DND-41 (cell line): Measurements from ENCODE around the gene OPHN1.

Source experiments
- ATAC-seq: fragments of 200-7000 bp; cut with Tn5 transposase; 3 replicates; pipeline ENCODE4 v1.9.1; 2021; ENCODE audit warnings: low read depth; ENCODE audit not compliant: insufficient read depth
- DNase-seq: peaks from one replicate; pipeline ENCODE4 v3.0.0-alpha.2; 2020
- H2AFZ ChIP-seq: 2 replicates; pipeline ENCODE4 v1.6.0; 2012; ENCODE audit warnings: low read depth, low read length
- H3K27ac ChIP-seq: 2 replicates; pipeline ENCODE4 v1.5.1; 2012; ENCODE audit warnings: low read length, inconsistent platforms
- H3K27me3 ChIP-seq: fragments of 200-600 bp; sonication (generic); 2 replicates; pipeline ENCODE4 v1.6.0; 2012; ENCODE audit warnings: low read length, mild to moderate bottlenecking, inconsistent platforms; ENCODE audit not compliant: insufficient read depth, poor library complexity
- H3K36me3 ChIP-seq: 2 replicates; pipeline ENCODE4 v1.5.1; 2012; ENCODE audit warnings: low read length, inconsistent platforms; ENCODE audit not compliant: insufficient read depth
- H3K4me1 ChIP-seq: 2 replicates; pipeline ENCODE4 v1.5.1; 2012; ENCODE audit warnings: mild to moderate bottlenecking, low read length; ENCODE audit not compliant: insufficient read depth
- H3K4me2 ChIP-seq: 2 replicates; pipeline ENCODE4 v1.6.0; 2012; ENCODE audit warnings: mild to moderate bottlenecking, moderate library complexity, low read length, inconsistent platforms; ENCODE audit not compliant: insufficient read depth
- H3K4me3 ChIP-seq, 2 experiments: fragments of 200-600 bp in 1 of 2; shearing (Covaris generic) in 1 of 2; 2 replicates each; pipeline ENCODE4 v1.5.1; 2012 to 2016; ENCODE audit warnings: inconsistent platforms in 2 of 2, low read length in 2 of 2, mild to moderate bottlenecking in 2 of 2, low read depth in 1 of 2, moderate library complexity in 1 of 2
- H3K79me2 ChIP-seq: 2 replicates; pipeline ENCODE4 v1.6.0; 2012; ENCODE audit warnings: low read length, inconsistent platforms; ENCODE audit not compliant: insufficient read depth
- H3K9ac ChIP-seq: 2 replicates; pipeline ENCODE4 v1.6.0; 2012; ENCODE audit warnings: low read depth, mild to moderate bottlenecking, inconsistent platforms, low read length, moderate library complexity
- H3K9me3 ChIP-seq: 2 replicates; pipeline ENCODE4 v1.5.1; 2012; ENCODE audit warnings: low read length, moderate library complexity, mild to moderate bottlenecking, inconsistent platforms; ENCODE audit not compliant: insufficient read depth, severe bottlenecking
- H4K20me1 ChIP-seq: 2 replicates; pipeline ENCODE4 v1.6.0; 2012; ENCODE audit warnings: low read length; ENCODE audit not compliant: insufficient read depth
- EZH2 ChIP-seq: IDR thresholded peaks from 3 replicates; pipeline ENCODE4 v1.6.1; 2012; ENCODE audit warnings: borderline replicate concordance, low read depth, mild to moderate bottlenecking, moderate library complexity, low read length, inconsistent platforms; ENCODE audit not compliant: severe bottlenecking
- TF ChIP-seq, protein P1 (sequence below): IDR thresholded peaks from 2 replicates; pipeline ENCODE4 v1.5.1; 2012; ENCODE audit warnings: borderline replicate concordance, low read length, moderate library complexity, mild to moderate bottlenecking; ENCODE audit not compliant: poor library complexity, severe bottlenecking; ENCODE audit errors: extremely low read depth

OPHN1 gene

DNA sequence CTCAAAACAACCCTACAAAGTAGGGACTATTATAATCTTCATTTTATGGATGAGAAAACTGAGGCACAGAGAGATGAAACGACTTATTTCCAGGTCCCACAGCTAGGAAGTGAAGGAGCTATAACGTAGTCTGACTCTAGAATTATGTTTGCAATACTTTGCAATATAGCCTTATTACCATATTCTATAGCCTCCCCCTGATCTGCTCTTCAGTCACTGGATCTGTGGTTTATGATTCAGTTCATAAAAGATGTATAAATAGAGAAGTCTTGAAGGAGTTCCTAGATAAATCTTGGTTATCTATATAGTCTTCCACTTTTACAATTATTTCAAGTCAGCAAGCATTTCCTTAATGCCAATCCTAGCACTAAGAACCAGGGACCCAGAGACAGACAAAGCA lies 57.5 kb downstream of the OPHN1 start:
- DNase-seq (no peak), ATAC-seq (no peak)
- H3K4me2 ChIP-seq: no peak overlapping the region
- H3K4me3 ChIP-seq: no peak overlapping the region
- H3K36me3 ChIP-seq: no peaks in the 10 kb centered on the region
- no peak overlapping the region for H3K9ac ChIP-seq
- no peaks in the 10 kb centered on the region for H3K4me1 ChIP-seq
- no peaks in the 10 kb centered on the region for H3K27me3 ChIP-seq
- H3K9me3 ChIP-seq: no peaks in the 10 kb centered on the region
- no peak overlapping the region for H2AFZ ChIP-seq
- TF ChIP-seq EZH2: no peak
- TF ChIP-seq, protein P1, sequence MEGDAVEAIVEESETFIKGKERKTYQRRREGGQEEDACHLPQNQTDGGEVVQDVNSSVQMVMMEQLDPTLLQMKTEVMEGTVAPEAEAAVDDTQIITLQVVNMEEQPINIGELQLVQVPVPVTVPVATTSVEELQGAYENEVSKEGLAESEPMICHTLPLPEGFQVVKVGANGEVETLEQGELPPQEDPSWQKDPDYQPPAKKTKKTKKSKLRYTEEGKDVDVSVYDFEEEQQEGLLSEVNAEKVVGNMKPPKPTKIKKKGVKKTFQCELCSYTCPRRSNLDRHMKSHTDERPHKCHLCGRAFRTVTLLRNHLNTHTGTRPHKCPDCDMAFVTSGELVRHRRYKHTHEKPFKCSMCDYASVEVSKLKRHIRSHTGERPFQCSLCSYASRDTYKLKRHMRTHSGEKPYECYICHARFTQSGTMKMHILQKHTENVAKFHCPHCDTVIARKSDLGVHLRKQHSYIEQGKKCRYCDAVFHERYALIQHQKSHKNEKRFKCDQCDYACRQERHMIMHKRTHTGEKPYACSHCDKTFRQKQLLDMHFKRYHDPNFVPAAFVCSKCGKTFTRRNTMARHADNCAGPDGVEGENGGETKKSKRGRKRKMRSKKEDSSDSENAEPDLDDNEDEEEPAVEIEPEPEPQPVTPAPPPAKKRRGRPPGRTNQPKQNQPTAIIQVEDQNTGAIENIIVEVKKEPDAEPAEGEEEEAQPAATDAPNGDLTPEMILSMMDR: no peak
- no peak overlapping the region for H3K27ac ChIP-seq
- no peaks in the 10 kb centered on the region for H4K20me1 ChIP-seq
- no peaks in the 10 kb centered on the region for H3K79me2 ChIP-seq

DNA sequence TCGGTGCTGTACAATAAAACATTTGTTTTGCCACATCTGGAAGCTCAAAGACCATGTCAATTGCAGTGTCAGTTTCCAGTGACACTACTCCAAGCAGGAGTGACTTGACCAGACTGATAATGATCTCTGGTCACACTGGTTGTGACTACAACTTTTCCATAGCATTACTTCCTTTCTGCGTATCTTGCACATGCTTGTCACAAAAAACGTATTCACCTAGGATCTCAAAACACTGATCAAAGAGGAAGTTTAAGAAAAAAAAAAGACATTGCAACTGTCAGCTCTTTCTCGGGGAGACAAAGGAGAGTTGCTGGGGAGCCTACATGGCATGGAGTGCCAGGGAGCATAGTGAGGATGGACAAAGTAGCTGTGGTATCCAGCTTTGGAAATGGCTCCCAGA lies 60.6 kb downstream of the OPHN1 start:
- Histone ChIP-seq H3K9me3 (no peaks in the 10 kb centered on the region), H3K4me1 (no peaks in the 10 kb centered on the region), H3K79me2 (no peaks in the 10 kb centered on the region), H3K9ac (no peak overlapping the region), H3K27me3 (no peaks in the 10 kb centered on the region), H3K36me3 (no peaks in the 10 kb centered on the region), H3K4me2 (no peak overlapping the region), H3K4me3 (no peak overlapping the region), H4K20me1 (no peaks in the 10 kb centered on the region), H2AFZ (no peak overlapping the region), H3K27ac (no peak overlapping the region)
- ATAC-seq (no peak), DNase-seq (no peak)
- TF ChIP-seq, protein P1: no peak
- TF ChIP-seq EZH2: no peak

DNA sequence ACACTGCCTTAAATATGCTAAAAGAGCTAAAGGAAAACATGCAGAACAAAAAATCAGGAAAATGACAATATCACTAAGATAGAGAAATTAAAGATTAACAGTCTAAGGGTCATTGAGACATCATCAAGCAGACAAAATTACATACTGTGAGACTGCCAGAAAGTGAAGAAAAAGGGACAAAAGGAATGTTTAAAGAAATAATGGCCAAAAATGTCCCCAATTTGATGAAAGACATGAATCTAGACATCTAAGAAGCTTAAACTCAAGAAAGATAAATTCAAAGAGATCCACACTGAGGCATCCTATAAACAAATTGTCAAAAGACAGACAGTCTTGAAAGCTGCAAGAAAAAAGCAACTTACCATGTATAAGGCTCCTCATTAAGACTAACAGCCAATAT lies 63.7 kb downstream of the OPHN1 start:
- Histone ChIP-seq H3K4me1 (no peaks in the 10 kb centered on the region), H3K36me3 (no peaks in the 10 kb centered on the region), H2AFZ (no peak overlapping the region), H3K27ac (no peak overlapping the region), H3K9ac (no peak overlapping the region), H3K9me3 (no peaks in the 10 kb centered on the region), H3K27me3 (no peaks in the 10 kb centered on the region), H4K20me1 (no peaks in the 10 kb centered on the region), H3K4me2 (no peak overlapping the region), H3K79me2 (no peaks in the 10 kb centered on the region), H3K4me3 (no peak overlapping the region)
- no peak for DNase-seq
- no peak for TF ChIP-seq EZH2
- TF ChIP-seq, protein P1: no peak
- ATAC-seq: no peak

DNA sequence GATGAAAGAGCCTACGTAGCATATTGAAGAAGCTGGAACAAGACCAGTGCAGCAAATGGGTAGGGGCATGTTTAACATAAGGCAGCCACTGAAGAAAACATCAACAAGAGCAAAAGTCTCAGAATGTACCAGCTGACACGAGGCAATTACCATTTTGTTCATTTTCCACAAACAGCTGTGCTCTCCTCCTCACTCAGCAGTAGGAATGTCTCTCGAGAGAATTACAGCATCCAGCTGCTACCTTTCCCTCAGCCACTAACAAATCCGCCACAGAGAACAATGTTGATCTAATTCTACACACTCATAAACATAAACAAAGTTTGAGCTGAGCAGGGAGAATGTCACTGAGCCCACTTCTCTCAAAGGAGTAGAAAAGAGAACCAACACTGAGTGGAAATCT lies 68.0 kb downstream of the OPHN1 start:
- no peak overlapping the region for H3K4me3 ChIP-seq
- no peaks in the 10 kb centered on the region for H3K27me3 ChIP-seq
- ATAC-seq: no peak
- DNase-seq: no peak
- no peaks in the 10 kb centered on the region for H4K20me1 ChIP-seq
- TF ChIP-seq, protein P1: no peak
- TF ChIP-seq EZH2: no peak
- H3K27ac ChIP-seq: no peak overlapping the region
- no peak overlapping the region for H2AFZ ChIP-seq
- H3K9me3 ChIP-seq: no peaks in the 10 kb centered on the region
- no peaks in the 10 kb centered on the region for H3K4me1 ChIP-seq
- no peaks in the 10 kb centered on the region for H3K79me2 ChIP-seq
- H3K36me3 ChIP-seq: no peaks in the 10 kb centered on the region
- H3K9ac ChIP-seq: no peak overlapping the region
- no peak overlapping the region for H3K4me2 ChIP-seq
